ENCODE results near the gene GOLGA8N. TPM values are rescaled to one million over a fixed set of nuclear protein-coding genes. Genes with fewer than 3 reads are reported as not detected.
"Not testable (repeated sequence)": the region's sequence is repeated elsewhere in the genome, so short reads cannot be mapped to it uniquely, and the experiment has no call there.

GOLGA8N gene
- total RNA-seq (2021; fragmentation: NEBNext Ultra II Directional; extraction: Animal tissue kit (Norgen Biotek cat#: 25700)): 0.63 and 0.99 TPM in 2 replicates
- polyA plus RNA-seq (2011; rRNA removed): 0.53 and 0.54 TPM in 2 replicates
- 0.50 TPM for polyA plus RNA-seq (2011; cell fraction: cytosol; rRNA removed)
- polyA plus RNA-seq (2011; cell fraction: nucleus; rRNA removed): 1.9 TPM
- polyA plus RNA-seq (2012, experiment 1 of 2): 0.74 to 1.0 TPM (median 0.96 TPM) in 4 replicates
- 0.12 TPM for polyA plus RNA-seq (2012, experiment 2 of 2)
- 0.47 TPM for polyA plus RNA-seq (2013, experiment 1 of 2)
- 1.0 TPM for polyA plus RNA-seq (2013, experiment 2 of 2)
- 0.41 and 2.9 TPM in 2 replicates for polyA minus RNA-seq (2011; rRNA and poly(A)+ RNA removed)
- 2.5 TPM for polyA minus RNA-seq (2011; cell fraction: cytosol; rRNA and poly(A)+ RNA removed)
- 2.0 TPM for polyA minus RNA-seq (2011; cell fraction: nucleus; rRNA and poly(A)+ RNA removed)
- long read RNA-seq, experiment 1: 0 reads
- long read RNA-seq, experiment 2: 0 reads

DNA sequence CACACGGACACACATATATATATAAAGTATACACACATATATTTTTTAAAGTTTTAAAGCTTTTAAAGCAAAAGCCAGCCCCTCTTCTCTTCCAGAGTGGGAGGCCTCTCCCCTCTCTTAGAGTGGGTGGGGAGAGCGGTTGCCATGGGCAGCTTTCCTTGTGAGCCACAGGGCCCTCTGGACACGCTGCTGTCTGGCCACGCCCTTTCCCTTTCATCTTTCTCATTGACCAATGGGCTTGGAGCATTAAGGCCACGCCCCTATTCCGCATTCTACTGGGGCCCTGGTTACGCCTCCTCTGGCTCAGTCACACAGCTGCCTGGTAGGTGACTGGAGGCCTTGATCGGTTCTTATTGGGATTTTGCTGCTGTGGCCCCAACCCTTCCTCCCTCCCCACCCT lies at the start of gene GOLGA8N:
Gene GOLGA8N, plus strand, starts transcription at position 306 of the 400 bp plus-strand sequence.
- H2AK5ac ChIP-seq (ENCODE audit: low read depth, low read length); H3K4ac ChIP-seq (replicated peaks; ENCODE audit: insufficient read length, low read depth, low read length); H2BK120ac ChIP-seq (replicated peaks; ENCODE audit: low read depth, low read length); H3K79me2 ChIP-seq (ENCODE audit: control insufficient read depth in 1 of 2, insufficient read depth in 2 of 2, low read length in 2 of 2); POLR2A ChIA-PET (ENCODE audit: partially characterized antibody); CTCF ChIA-PET (ENCODE audit: partially characterized antibody); H4K20me1 ChIP-seq (replicated peaks in 1 of 2; ENCODE audit: control insufficient read depth in 1 of 2, insufficient read depth in 2 of 2, low read length in 2 of 2); H3K14ac ChIP-seq (ENCODE audit: insufficient read length); H3K4me2 ChIP-seq (ENCODE audit: insufficient read depth in 1 of 2, low read depth in 2 of 2, low read length in 2 of 2); H4K8ac ChIP-seq (ENCODE audit: extremely low read depth, insufficient read depth, low read length); H2BK5ac ChIP-seq (ENCODE audit: low read depth, low read length); H3K27me3 ChIP-seq (replicated peaks in 1 of 4; ENCODE audit: control insufficient read depth in 3 of 4, extremely low read depth in 1 of 4, insufficient read depth in 3 of 4, low read length in 3 of 4); H3K27ac ChIP-seq (ENCODE audit: low read depth, low read length); H3K9me3 ChIP-seq (ENCODE audit: insufficient read depth in 2 of 2, low read depth in 1 of 2, low read length in 1 of 2); H3K56ac ChIP-seq (replicated peaks; ENCODE audit: insufficient read length, low read depth, low read length); H3K4me3 ChIP-seq (ENCODE audit: extremely low read depth in 1 of 4, insufficient read depth in 2 of 4, low read depth in 3 of 4, low read length in 4 of 4); H3K23me2 ChIP-seq (ENCODE audit: low read depth, low read length); H2BK20ac ChIP-seq (ENCODE audit: low read length); H3K4me1 ChIP-seq (replicated peaks in 1 of 4; ENCODE audit: control insufficient read depth in 3 of 4, insufficient read depth in 4 of 4, low read length in 3 of 4); H3K9ac ChIP-seq (replicated peaks in 1 of 4; ENCODE audit: extremely low read depth in 1 of 4, low read depth in 3 of 4, low read length in 3 of 4); H3K18ac ChIP-seq (ENCODE audit: extremely low read depth, low read length); H2BK12ac ChIP-seq (ENCODE audit: low read depth, low read length); H3K23ac ChIP-seq (ENCODE audit: insufficient read length); H2AFZ ChIP-seq (ENCODE audit: low read length); H4K91ac ChIP-seq (replicated peaks; ENCODE audit: insufficient read length, low read length); H3K79me1 ChIP-seq (ENCODE audit: low read depth, low read length); H3K36me3 ChIP-seq (ENCODE audit: control insufficient read depth in 2 of 4, insufficient read depth in 4 of 4, low read length in 3 of 4); DNase-seq (ENCODE audit: low read depth in 1 of 2, low spot score in 2 of 2); FAIRE-seq; H2BK15ac ChIP-seq (ENCODE audit: low read length); H4K5ac ChIP-seq (ENCODE audit: insufficient read length, low read depth, low read length): not testable (repeated sequence)
- WGBS, 2 experiments (ENCODE audit: extremely low coverage in 1 of 2, insufficient coverage in 1 of 2, insufficient read length in 1 of 2, insufficient replicate concordance in 2 of 2, low coverage in 1 of 2, low lambda C conversion rate in 2 of 2, missing lambda C conversion rate in 1 of 2): 82% methylated on average over 1 of the region's 8 CpGs; no CpG with 5 or more reads in 1 of the 2 experiments

DNA sequence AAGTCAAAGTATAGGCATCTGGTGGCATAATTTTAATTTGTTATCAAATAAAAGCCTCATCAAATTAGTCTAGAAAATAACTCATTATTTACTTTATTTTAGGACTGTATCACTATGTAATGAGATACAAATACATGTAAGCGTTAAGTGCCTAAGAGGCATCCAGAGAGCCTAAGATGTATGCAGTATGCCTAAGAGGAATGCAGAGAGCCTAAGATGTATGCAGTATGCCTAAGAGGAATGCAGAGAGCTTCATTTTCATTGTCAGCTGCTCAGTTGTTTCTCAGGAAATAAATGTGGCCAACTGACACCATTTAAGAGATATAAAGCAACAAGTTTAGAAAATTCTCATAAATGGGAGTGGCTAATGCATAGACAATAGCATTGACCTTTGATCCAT lies 49.8 kb upstream of the GOLGA8N start:
- H2BK12ac ChIP-seq (ENCODE audit: low read depth, low read length); H3K4me1 ChIP-seq (replicated peaks in 1 of 4; ENCODE audit: control insufficient read depth in 3 of 4, insufficient read depth in 4 of 4, low read length in 3 of 4); H4K8ac ChIP-seq (ENCODE audit: extremely low read depth, insufficient read depth, low read length); H3K4ac ChIP-seq (replicated peaks; ENCODE audit: insufficient read length, low read depth, low read length); H3K14ac ChIP-seq (ENCODE audit: insufficient read length); DNase-seq (ENCODE audit: low read depth in 1 of 2, low spot score in 2 of 2); H4K5ac ChIP-seq (ENCODE audit: insufficient read length, low read depth, low read length); H3K27me3 ChIP-seq (replicated peaks in 1 of 4; ENCODE audit: control insufficient read depth in 3 of 4, extremely low read depth in 1 of 4, insufficient read depth in 3 of 4, low read length in 3 of 4); H3K4me2 ChIP-seq (ENCODE audit: insufficient read depth in 1 of 2, low read depth in 2 of 2, low read length in 2 of 2); H2BK20ac ChIP-seq (ENCODE audit: low read length); H2BK120ac ChIP-seq (replicated peaks; ENCODE audit: low read depth, low read length); POLR2A ChIA-PET (ENCODE audit: partially characterized antibody); H2BK15ac ChIP-seq (ENCODE audit: low read length); H3K4me3 ChIP-seq (ENCODE audit: extremely low read depth in 1 of 4, insufficient read depth in 2 of 4, low read depth in 3 of 4, low read length in 4 of 4); H3K79me2 ChIP-seq (ENCODE audit: control insufficient read depth in 1 of 2, insufficient read depth in 2 of 2, low read length in 2 of 2); CTCF ChIA-PET (ENCODE audit: partially characterized antibody); H4K20me1 ChIP-seq (replicated peaks in 1 of 2; ENCODE audit: control insufficient read depth in 1 of 2, insufficient read depth in 2 of 2, low read length in 2 of 2); H3K9ac ChIP-seq (replicated peaks in 1 of 4; ENCODE audit: extremely low read depth in 1 of 4, low read depth in 3 of 4, low read length in 3 of 4); H2BK5ac ChIP-seq (ENCODE audit: low read depth, low read length); H3K27ac ChIP-seq (ENCODE audit: low read depth, low read length); H3K23ac ChIP-seq (ENCODE audit: insufficient read length); H2AK5ac ChIP-seq (ENCODE audit: low read depth, low read length); H3K36me3 ChIP-seq (ENCODE audit: control insufficient read depth in 2 of 4, insufficient read depth in 4 of 4, low read length in 3 of 4); H3K23me2 ChIP-seq (ENCODE audit: low read depth, low read length); H2AFZ ChIP-seq (ENCODE audit: low read length); H4K91ac ChIP-seq (replicated peaks; ENCODE audit: insufficient read length, low read length); H3K9me3 ChIP-seq (ENCODE audit: insufficient read depth in 2 of 2, low read depth in 1 of 2, low read length in 1 of 2); H3K18ac ChIP-seq (ENCODE audit: extremely low read depth, low read length); FAIRE-seq; H3K79me1 ChIP-seq (ENCODE audit: low read depth, low read length); H3K56ac ChIP-seq (replicated peaks; ENCODE audit: insufficient read length, low read depth, low read length): not testable (repeated sequence)
- WGBS, 2 experiments (ENCODE audit: extremely low coverage in 1 of 2, insufficient coverage in 1 of 2, insufficient read length in 1 of 2, insufficient replicate concordance in 2 of 2, low coverage in 1 of 2, low lambda C conversion rate in 2 of 2, missing lambda C conversion rate in 1 of 2): no CpG with 5 or more reads among the region's 1 CpG

Data from H1 (cell line).